Activated CD8-positive, alpha-beta memory T cell treated with anti-CD3 and anti-CD28 coated beads, Interleukin-2, amount 50 U/mL, for 48 hours (primary cell): ENCODE data around the gene PLCXD1.
"Not testable (repeated sequence)": the region's sequence is repeated elsewhere in the genome, so short reads cannot be mapped to it uniquely, and the experiment has no call there.

ENCODE experiments used
- DNase-seq: peaks from one replicate; pipeline ENCODE4 v3.0.0-alpha.2; 2020

PLCXD1 gene

DNA sequence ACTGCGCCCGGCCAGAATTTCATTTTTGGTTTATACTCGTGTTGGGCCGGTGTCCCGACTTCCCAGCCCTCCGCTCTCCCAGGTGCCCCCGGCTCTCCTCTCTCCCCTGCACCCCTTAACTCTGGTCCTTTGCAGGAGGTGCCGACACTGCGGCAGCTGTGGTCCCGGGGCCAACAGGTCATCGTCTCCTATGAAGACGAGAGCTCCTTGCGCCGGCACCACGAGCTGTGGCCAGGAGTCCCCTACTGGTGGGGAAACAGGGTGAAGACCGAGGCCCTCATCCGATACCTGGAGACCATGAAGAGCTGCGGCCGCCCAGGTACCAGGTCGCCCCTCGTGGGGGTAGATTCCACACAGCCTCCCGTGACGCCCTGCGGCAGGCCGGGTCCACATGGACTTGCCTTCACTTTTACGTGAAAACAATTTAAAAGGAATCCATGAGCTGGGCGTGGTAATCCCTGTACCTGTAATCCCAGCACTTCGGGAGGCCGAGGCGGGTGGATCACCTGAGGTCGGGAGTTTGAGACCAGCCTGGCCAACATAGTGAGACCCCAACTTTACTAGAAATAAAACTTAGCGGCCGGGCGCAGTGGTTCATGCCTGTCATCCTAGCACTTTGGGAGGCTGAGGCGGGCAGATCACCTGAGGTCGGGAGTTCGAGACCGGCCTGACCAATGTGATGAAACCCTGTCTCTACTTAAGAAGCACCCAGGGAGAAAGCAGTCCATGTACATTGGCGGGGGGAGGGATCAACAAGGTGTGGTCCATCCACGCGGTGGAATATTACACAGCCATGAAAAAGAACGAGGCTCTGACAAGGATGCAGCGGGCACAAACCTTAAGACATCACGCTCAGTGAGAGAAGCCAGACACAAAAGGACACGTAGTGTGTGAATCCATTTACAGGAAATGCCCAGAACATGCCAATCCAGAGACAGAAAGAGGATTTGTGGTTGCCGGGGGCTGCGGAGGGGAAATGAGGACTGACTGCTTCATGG, 12.0 kb downstream of the PLCXD1 start:
- DNase-seq, result no peak

DNA sequence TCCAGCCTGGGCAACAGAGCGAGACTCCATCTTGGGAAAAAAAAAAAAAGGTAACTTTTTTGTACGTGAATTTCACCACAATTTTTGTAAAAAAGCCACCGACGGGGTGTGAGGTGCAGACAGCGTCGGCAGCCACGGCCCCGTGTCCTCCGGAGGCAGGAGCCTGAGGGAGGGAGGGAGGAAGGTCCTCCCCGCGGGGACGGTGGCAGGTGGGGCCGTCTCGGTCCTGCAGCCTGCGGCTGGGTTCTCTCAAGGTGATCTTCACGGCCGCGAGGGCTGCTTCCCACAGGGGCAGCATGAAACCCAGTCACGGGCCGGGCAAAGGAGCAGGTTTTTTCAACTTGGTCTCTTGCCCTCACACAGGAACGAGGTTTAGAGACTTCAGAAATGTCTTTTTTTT, 14.0 kb downstream of the PLCXD1 start:
- no peak for DNase-seq

DNA sequence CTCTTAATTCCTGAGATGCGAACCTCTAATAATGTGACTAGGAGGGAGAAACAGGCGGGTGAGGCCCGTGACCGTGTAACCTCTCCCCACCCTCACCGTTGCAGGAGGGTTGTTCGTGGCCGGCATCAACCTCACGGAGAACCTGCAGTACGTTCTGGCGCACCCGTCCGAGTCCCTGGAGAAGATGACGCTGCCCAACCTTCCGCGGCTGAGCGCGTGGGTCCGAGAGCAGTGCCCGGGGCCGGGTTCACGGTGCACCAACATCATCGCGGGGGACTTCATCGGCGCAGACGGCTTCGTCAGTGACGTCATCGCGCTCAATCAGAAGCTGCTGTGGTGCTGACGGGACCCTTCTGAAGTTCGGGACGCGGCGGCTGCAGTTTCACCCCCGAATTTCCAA, 17.8 kb downstream of the PLCXD1 start:
- DNase-seq, result no peak

DNA sequence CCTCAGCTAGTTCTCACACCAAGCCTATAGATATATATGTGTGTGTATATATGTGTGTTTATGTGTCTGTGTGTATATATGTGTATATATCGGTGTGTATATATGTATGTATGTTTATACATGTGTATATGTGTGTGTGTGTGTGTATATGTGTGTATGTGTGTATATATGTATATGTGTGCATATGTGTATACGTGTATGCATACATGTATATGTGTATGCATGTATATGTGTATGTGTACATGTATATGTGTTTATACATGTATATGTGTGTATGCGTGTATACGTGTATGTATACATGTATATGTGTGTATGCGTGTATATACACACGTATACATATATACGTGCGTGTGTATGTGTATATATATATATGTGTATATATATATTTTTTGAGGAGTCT, 19.2 kb downstream of the PLCXD1 start:
- DNase-seq, result no peak

DNA sequence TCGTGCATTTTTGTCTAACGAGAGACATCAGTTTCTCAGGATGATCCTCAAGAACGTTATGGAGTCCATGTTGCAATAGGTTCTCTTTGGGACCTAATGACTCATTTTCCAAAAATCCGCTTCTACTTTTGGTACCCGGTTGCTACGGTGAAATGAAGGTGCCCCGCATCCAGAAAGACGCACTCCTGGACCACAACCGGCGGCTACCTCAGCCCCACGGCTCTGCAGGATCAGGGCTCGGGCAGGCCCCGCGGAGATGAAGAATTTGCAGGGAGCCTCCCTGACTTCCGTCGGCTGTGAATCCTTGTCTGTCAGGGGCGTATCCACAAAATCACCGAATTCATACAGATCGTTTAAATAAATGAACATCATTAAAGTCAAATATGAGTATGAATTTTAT, 21.8 kb downstream of the PLCXD1 start:
- no peak for DNase-seq

DNA sequence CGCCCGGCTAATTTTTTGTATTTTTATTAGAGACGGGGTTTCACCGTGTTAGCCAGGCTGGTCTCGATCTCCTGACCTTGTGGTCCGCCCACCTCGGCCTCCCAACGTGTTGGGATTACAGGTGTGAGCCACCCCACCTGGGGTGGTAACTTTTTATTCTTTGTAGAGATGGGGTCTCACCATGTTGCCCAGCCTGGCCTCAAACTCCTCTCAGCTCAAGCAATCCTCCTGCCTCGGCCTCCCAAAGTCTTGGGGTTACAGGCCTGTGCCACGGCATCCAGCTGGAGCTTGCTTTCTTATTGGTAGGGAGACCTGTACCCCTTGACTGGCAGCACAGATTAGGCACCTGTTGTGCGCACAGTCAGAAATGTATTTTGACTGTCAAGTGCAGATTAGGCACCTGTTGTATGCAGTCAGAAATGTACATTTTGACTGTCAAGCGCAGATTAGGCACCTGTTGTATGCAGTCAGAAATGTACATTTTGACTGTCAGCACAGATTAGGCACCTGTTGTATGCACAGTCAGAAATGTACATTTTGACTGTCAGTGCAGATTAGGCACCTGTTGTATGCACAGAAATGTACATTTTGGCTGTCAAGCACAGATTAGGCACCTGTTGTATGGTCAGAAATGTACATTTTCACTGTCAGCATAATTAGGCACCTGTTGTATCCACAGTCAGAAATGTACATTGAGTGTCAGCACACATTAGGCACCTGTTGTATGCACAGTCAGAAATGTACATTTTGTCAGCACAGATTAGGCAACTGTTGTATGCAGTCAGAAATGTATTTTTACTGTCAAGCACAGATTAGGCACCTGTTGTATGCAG, 24.8 kb downstream of the PLCXD1 start:
- DNase-seq, result not testable (repeated sequence)

DNA sequence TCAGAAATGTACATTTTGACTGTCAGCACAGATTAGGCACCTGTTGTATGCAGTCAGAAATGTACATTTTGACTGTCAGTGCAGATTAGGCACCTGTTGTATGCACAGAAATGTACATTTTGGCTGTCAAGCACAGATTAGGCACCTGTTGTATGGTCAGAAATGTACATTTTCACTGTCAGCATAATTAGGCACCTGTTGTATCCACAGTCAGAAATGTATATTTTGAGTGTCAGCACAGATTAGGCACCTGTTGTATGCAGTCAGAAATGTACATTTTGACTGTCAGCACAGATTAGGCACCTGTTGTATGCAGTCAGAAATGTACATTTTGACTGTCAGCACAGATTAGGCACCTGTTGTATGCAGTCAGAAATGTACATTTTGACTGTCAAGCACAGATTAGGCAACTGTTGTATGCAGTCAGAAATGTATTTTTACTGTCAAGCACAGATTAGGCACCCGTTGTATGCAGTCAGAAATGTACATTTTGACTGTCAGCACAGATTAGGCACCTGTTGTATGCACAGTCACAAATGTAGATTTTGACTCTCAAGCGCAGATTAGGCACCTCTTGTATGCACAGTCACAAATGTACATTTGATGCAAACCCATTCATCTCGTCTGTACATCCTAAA, 25.6 kb downstream of the PLCXD1 start:
- DNase-seq, result not testable (repeated sequence)

DNA sequence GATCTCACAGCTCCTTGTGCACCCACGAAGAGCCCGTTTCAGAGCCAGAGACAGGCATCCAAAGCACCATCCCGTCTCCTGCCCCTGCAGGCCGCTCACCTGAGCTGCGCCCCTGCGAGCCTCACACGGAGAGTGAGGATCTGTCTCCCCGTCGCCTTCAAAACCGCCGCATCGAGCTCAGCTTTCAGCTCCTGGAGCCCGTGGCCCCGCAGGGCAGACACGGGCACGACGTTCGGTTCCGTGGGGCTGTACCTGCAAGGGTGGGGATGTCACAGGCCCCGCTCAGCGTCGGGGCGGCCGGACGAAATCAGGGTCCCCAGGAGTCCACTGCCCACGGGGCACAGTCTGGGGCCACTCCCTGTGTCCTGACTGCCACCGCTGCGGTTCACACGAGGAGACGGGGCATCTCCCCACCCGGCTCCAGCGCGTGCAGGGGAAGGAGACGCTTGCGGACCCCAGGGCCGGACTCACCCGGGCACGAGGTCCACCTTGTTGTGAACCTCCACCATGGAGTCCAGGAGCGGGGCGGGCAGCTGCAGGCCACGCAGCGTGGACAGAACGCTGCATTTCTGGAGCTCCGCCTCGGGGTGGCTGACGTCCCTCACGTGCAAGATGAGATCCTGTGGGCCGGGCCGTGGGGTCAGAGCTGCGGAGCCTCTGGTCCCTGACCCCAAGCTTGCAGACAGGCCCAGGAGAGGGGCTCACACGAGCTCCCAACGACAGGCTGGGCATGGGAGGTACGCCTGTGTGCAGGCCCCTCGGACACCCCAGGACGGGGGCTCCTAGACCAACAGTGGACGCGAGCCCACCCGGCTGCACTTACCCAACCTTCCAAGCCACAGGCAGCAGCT, 26.3 kb downstream of the PLCXD1 start:
- no peak for DNase-seq

DNA sequence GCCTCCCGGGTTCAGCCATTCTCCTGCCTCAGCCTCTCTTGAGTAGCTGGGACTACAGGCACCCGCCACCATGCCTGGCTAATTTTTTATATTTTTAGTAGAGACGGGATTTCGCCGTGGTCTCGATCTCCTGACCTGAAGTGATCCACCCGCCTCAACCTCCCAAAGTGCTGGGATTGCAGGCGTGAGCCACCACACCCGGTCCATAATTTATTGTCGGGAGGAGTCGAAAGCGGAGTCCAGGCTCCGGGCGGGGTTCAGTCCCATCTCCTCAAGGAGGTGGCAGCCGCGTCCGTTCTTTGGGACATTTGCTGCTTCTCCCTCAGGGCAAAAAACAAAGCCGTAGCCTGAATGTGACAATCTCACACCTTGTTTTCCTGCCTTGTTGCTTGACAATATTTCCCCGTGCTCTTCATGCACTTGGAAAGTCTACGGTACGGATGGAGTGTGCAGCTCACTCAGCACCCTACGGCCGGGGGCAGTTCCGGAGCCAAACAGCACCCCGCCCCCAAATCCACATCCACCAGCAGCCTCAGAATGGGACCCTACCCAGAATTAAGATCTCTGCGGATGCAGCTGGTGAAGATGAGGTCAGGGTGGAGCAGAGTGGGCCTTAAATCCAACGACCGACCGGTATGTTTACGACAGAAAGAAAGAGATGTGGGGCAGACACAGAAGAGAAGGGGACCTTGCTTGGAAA, 27.8 kb downstream of the PLCXD1 start:
- no peak for DNase-seq

DNA sequence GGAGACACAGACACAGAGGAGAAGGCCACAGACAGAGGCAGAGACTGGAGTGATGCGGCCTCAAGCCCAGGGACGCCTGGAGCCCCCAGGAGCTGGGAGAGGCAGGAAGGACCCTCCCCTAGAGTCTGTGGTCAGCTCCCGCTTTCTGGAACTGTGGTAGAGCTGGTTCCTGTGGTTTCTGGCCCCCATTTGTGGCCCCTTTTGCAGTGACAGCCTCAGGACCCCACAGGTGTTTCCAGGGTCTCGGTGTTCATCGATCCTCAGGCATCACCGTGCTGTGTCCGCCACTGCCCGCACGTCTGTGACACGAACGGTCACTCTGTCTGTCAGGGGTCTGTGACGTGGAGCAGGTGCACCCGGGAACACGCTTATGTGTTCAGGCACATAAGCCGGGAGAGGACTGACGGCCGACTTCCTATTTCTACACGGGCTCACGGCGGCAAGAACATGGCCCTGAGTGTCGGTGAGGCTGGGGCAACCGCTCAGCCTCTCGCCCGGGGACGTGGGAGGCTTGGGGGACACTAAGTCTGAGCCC, 29.5 kb downstream of the PLCXD1 start:
- DNase-seq, result no peak

DNA sequence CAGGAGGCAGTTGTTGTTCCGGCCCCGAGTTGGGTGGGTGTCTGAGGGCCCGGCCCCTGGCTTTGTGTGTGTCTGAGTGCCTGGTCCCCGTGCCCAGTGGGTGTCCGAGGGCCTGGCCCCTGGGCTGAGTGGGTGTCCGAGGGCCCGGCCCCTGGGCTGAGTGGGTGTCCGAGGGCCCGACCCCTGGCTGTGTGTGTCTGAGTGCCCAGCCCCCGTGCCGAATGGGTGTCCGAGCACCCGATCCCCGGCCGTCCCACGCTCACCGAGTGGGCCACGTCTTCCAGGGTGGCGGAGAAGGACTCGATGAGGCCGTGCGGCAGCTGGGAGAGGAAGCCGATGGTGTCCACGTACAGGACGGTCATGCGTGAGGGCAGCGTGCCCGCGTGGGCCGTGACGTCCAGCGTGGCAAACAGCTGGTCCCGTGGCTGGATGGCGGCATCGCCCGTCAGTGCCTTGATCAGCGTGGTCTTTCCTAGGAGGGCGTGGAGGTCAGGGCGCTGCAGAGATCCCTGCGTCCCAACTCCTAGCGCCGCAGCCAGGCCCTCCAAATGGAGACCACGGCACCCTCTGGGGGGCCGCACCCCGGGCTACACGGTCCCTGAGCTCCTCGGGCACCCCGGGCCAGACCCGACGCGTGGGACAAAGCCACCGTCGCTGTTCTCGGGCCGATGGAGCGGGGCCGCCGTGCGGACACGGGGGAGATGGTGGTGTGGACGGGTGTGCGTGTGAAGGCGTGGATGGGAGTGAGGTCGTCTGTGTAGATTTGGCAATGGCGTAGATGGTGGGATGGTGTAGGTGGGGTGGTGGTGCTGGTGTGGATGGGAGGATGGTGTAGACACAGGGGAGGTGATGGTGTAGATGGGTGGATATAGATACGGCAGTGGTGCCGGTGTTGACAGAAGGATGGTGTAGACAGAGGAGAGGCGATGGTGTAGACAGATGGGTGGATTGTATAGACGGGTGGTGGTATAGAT, 30.3 kb downstream of the PLCXD1 start:
- DNase-seq, result no peak

DNA sequence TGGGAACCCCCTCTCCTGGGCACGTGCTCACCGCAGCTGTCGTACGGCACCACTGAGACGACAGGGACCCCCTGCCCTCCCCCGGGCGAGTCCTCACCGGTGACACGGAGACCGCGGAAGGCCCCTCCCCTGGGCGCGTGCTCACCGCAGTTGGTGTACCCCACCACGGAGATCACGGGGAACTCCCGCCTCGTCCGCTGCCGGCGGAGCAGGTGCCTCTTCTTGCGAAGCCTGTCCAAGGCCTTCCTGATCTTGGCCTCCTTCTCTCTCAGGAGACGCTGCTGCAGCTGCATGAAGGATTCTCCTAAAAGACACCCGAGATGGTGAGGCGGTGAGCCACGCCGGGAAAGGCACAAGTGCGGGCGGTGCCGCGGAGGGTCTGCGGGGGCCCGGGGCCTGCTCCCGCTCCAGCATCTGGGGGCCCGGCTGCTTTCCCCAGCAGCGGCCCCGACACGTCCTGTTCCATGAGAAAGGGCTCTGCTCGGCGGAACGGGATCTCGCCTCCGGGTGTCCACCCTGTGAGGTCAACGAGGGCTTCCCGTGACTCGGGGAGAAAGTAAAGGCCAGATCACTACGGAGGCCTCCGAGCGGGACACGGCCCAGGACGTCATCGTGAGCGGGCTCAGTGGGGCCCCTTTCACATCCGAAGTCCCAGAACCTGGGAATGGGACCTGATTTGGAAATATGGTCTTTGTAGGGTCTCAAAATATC, 31.6 kb downstream of the PLCXD1 start:
- DNase-seq, result no peak

DNA sequence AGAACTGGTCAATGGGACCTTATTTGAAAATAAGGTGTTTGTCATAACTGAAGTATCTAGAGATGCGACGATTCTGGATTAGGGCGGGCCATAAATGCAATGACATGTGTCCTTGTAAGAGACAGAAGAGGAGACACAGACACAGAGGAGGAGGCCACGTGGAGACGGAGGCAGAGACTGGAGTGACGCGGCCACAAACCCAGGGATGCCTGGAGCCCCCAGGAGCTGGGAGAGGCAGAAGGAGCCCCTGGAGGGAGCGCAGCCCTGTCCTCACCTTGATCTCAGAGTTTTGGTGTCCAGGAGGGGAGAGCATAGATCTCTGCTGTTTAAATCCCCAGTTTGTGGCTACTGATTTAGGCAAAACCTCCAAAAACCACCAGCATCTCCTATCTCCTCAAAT, 32.4 kb downstream of the PLCXD1 start:
- no peak for DNase-seq

DNA sequence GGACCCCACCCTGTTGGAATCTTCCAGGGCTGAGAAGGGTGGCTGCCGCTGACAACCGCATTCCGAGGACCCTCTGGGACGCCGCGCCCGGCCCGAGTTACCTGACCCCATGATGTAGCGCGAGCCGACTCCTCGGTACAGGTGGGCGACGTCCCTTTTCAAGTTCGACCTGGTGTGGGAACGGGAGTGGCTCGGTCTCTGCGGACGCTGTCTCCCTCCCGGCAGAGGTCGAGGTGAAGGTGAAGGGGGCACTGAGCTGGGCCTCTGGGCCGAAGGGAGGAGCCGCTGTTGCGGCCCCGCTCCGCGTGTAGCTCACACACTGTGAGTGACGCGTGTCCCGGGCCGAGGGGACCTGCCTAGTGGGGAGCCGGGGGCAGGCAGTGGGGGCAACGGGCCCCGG, 32.9 kb downstream of the PLCXD1 start:
- DNase-seq, result no peak

DNA sequence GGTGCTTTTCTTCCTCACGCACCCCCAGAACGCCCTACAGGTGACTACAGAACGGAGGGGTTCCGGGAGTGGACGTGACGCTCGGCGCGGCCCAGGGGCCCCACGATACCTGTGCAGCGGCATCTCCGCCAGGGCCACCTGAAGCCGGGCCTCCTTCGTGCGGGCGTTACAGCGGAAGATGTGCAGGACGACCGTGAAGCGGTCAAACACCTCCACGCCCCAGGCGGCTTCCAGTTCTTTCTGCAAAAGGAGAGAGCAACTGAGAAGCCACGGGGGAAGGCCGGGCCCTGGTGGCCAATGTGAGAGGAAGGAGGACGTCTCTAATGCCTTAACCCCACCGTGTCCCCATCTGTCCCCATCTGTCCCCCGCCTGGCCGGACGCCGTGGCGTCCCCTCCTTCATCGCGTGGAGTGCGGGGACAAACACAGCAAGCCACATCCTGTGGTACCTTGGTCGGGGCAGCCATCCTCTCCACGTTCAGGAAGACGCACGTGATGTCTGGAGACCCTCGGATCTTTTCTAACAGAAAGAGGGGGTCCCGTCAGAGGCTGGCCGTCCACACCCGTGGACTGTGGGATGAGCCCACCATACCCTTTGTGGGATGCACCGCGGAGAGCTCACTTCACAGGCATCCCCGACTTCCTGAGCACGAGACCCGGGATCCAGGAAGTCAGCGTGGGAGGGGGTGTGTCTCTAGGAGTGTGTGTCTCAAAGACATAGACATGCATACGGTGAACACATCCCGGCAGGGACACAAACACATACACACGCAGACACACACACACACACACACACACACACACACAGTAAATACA, 33.8 kb downstream of the PLCXD1 start:
- DNase-seq, result no peak

DNA sequence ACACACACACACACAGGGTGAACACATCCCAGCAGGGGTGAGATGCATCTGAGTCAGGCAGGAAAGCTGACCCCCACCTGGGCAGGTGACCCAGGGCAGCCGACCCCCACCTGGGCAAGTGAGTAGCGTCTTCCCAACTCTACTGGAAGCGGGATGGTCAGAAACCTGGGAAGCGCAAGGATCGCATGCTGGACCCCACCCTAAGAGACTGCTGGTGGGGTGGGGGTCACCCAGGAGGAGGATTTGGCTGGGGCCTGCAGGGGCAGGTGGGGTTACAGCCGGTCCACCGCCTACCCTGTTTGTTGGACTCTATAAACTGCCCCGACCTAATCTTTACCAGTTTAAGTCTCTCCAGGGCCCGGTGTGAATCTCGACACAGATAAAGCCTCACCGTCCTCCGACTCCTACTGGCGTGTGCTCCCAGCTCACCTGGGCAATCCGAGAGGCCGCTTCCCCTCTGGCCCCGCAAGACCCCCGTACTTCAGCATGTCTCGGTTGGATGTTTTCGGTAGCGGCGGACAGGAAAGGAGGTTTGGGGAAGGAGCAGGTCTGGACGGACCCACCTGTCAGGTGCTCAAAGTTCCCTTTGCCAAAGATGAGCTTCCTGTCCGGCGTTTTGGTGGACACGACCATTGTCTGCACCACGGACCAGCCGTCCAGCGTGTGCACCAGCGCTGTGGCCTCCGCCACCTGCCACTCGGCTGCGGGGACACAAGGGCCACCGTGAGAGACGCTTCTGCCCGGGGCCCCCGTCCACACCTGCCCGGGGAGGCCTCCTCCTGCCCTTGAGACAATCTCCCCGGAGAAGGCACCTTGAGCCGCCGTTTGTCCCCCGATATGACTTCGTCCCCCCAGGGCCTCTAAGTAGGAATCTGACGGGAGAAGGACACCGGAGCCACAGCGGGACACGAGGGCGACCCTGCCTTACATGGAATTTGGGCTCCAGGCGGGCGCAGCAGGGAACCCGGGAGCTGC, 35.5 kb downstream of the PLCXD1 start:
- DNase-seq, result no peak

DNA sequence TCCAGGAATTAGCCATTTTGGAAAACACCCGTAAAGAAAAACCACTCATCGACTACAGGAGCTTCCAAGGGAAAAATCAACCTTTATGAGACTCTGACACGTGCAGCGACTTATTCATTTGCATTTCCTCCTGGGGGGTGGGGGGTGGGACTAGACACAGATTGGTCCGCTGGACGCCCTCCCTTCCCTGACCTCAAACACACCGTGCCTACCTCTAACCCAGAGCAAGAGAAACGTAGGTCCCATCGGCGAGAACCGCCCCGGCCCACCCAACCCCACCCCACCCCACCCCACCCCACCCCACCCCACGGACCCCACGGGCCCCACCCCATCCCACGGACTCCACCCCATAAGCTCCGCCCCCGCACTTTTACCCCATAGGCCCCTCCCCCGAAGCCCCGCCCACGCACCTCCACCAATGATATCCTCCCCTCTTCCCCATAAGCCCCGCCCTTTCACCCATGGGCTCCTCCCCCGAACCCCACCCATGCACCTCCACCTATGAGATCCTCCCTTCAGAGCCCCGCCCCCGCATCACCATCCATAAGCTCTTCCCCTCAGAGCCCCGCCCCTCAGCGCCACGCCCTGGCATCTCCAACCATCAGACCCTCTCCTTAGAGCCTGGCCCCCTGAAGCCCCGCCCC, 36.4 kb downstream of the PLCXD1 start:
- no peak for DNase-seq
